ENCODE data around the gene SLC30A2.
"Not testable (repeated sequence)": the region's sequence is repeated elsewhere in the genome, so short reads cannot be mapped to it uniquely, and the experiment has no call there.

The SLC30A2 gene, protein sequence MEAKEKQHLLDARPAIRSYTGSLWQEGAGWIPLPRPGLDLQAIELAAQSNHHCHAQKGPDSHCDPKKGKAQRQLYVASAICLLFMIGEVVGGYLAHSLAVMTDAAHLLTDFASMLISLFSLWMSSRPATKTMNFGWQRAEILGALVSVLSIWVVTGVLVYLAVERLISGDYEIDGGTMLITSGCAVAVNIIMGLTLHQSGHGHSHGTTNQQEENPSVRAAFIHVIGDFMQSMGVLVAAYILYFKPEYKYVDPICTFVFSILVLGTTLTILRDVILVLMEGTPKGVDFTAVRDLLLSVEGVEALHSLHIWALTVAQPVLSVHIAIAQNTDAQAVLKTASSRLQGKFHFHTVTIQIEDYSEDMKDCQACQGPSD

DNA sequence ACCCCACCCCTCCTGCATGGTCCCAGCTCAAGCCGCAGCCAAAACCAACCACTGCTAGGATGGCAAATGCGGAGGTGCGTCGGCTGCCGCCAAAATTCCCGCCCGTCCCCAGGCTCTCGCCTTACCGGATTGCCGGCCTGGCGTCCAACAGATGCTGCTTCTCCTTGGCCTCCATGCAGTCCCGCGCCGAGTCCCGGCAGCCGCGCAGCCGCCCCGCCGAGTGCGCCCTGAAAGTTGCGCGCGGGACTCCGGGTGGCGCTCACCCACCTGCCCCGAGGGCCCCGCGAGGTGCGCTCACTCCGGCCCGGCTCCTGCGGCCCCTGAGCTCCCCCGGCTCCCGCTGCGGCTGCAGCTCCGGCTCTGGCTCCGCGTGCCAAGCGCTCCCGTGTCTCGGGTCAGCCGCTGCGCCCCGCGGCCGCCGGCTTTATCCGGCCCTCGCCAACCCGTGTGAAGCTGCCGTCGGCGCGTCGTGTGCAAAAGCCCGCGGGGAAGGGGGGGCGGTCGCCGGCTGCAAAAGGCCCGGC, at the start of gene SLC30A2:
TSS of gene SLC30A2 (minus strand) at position 397 of the 524 bp plus-strand sequence. CDS start at position 175, 222 bp downstream.
- no peak for DNase-seq (ENCODE audit: low read depth in 2 of 2)

DNA sequence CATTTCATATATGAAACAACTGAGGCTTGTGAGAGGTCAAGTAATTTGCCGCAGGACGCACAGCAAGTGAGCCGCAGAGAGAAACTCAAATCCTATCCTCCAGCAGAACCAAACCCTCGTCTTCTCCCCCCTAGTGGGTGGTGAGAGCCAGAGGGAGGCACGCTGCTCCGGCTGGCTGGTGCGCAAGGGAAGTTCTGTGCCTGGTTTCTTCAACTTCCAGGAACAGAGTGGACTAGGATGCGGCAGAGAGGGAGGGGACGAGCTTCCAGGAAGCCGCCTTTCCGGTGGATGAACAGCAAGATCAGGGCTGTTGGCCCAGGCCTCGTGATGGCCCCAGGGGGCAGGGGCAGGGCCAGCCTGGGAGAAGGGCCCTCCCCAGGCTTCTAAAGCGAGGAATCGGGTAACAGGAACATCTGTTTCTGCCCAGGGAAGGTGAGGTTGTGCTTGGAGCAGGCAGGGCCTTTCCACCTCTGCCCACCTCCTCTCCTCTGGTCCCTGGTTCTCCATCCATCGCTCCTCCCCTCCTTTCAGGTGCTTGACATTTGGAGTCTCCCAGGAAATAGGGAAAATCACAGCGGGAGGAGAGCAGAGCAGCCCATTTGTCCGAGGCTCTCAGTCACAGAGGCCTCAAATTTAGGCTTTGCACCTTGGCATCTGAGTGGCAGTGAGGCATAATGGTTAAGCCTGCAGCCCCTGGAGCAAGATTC, 48.9 kb upstream of the SLC30A2 start:
- DNase-seq (ENCODE audit: low read depth in 2 of 2) = no peak

DNA sequence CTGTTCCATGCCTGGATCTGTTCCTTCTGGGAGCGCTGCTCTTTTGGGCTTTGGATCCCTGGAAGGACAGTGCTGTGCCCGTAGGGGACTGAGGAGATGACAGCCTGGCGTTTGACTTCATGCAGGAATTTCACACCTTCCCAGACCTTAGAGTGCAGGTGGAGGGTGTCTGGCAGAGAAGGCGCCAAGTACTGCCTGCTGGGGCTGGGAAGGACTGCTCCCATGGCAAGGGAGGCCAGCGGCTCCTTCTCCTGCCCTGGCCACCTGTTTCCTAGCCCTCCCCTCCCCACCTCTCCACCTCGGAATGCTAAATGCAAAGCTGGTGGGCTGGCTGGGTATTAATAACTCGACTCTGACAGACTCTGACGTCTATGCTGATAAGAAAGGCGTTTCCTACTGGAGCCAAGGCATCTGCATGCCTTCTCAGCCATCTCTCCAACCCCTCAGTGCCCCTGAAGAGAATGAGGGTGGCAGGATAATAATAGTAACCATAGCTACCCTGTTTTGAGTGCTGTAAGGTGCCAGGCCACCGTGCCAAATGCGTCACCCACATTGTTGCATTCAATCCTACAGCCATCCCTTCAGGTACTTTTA, 48.3 kb upstream of the SLC30A2 start:
- DNase-seq (ENCODE audit: low read depth in 2 of 2) = no peak

DNA sequence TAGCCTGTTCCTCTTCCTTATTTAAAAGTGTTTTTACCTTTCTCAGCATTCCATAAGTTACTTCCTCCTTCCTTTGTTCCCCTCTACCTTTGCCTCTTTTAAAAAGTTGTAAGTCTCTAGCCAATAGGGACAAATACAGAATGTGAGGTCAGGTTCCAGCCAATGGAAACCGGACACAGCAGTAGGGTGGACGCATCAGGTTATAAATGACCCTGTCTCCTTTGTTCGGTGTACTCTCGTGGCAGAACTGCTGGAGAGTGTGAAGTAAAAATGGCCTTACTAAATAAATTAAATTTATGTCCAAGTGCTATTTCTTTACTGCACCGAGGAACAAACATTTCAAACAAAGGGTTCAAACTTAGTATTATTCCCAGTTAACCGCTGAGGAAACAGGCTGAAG, 47.7 kb upstream of the SLC30A2 start:
- DNase-seq (ENCODE audit: low read depth in 2 of 2) = not testable (repeated sequence)

DNA sequence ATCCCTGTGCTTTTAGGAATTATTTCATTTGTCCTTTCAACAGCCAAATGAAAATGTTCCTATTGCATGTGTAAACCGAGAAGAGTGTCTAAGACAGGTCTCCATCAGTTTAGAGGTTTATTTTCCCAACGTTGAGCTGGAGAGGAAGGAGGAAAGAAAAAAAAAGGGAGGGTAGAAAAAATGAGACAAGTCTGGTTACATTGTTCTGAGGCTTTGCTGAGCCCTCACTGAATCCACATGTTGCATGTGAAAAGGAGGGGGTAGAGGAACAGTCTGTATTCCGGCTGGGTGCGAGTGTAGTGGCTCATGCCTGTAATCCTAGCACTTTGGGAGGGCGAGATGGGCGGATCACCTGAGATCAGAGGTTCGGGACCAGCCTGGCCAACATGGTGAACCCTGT, 46.5 kb upstream of the SLC30A2 start:
- no peak for DNase-seq (ENCODE audit: low read depth in 2 of 2)

DNA sequence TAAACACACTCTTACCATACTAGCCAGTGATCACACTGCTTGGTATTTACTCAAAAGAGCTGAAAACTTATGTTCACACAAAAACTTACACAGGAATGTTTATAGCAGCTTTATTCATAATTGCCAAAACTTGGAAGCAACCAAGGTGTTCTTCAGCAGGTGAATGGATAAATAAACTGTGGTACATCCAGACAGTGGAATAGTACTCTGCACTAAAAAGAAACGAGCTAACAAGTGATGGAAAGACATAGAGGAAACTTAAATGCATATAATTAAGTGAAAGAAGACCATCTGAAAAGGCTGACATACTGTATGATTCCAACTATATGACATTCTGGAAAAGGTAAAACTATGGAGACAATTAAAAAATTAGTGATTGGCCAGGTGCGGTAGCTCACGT, 45.0 kb upstream of the SLC30A2 start:
- no peak for DNase-seq (ENCODE audit: low read depth in 2 of 2)

DNA sequence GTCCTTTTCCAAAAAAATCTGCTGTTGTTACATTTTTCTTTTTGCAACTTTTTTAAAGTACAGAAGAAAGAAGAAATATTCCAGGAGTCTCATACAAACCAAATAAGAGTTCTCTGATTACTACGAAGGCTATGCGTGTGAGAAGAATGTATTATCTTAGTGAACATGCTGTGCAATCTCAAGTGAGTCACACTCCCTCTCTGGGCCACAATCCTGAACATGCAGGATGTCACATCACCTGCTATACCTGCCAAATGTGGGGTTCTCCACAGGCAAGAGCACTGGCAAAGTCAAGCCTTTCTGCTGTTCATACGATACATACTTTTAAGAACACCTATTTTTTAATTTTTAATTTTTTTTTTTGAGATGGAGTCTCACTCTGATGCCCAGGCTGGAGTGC, 43.2 kb upstream of the SLC30A2 start:
- no peak for DNase-seq (ENCODE audit: low read depth in 2 of 2)

DNA sequence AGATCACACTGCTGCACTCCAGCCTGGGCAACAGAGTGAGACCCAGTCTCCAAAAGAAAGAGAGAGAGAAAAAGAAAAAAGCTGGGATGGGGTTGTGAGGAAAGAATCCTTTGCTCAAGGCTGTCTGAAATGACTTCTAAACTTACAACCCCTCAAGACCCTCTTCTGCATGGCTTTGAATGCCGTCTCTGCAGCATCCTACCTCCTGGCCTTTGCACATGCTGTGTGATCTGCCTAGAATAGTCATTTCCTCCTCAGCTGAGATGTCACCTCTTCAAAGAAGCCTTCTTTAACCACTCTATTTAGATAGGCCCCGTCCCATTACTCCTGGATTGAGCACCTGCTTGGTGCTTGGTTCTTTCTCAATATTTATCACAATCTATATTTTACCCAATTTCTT, 38.9 kb upstream of the SLC30A2 start:
- DNase-seq (ENCODE audit: low read depth in 2 of 2) = no peak

DNA sequence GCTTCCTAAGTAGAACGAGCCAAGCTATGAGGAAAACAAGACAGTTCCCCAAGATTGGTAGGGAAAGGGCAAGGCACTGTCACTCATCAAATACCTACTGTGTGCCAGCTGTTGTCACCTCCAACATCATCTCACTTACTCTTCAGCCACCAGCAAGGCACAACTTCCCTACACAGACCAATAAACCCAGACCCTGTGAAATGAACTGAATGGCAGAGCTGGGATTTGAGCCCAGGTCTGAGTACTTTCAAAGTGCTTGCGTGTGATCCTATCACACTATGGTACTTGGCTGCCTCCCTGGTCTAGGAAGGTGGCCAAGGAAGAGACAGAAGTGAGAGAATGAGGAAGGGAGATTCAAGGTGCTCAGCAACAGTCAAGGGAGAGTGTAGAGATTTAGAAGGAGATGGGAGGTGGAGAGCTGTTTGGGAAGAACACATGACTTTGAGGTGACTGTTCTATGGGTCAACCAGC, 38.2 kb upstream of the SLC30A2 start:
- DNase-seq (ENCODE audit: low read depth in 2 of 2) = no peak

DNA sequence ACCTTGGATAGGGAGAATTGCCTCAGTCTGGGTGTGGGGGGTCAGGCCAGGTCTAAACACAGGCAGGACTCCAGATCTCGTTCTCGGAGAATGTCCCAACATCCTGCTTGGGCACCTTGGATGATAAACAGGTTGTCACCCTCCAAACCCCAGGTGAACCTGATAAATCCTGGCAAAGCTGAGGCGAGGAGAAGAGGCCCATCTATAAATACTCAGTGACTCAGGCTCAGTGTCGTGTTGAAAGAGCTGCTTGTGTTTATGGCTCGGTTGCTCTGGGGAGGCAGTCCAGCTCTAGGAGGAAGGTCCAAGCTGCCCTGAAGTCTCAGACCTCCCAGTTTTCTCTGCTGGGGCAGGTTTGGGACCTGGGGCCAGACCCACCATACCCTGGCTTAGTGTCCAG, 37.3 kb upstream of the SLC30A2 start:
- no peak for DNase-seq (ENCODE audit: low read depth in 2 of 2)

DNA sequence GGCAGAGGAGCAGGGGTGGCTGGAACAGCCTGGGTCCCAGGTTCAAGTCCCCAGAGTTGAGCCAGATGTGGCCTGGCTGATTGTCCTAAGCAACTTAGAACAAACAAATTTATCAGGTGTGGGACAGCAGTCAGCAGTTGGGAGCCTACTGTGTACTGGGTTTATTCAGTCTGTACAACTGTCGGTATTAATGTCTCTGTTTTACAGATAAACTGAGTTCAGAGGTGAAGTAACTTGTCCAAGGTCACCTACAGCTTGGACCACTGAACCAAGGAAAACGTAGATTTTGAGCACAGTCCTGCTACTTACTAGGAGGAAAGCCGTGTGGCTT, 36.1 kb upstream of the SLC30A2 start:
- DNase-seq (ENCODE audit: low read depth in 2 of 2) = no peak

DNA sequence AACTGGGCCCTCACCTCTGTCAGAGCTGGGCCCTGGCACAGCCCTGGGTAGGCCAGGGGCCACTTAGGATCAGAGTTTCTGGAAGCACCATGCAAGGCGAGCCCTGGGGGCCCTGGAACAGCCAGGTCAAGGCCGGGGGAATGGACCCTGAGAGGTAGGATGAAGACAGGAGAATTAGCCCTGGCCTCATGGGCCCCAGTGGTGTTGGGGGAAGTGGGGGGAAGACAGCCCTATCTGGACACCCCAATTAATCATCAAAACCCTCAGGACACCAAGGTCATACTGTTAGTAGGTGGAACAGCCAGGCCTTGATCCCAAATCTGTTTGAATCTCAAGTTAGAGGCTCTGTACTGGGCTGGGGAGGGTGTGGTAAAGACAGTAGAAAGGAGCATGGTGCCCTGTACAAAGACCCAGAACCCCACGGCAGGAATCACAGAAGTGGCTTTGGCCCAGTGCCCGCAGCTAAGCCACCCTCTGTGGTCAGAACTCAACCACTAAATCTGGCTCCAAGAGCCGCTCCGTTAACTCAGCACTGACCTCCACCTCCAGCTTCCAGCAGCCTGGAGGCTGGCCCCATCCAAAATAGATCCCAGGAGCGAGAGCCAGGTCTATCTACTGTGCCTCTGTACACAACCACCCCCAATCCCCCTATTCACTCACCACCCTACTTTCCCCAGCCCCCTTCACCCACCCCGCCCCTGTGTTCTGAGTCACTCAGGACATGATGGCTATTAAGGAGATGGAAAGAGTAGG, 35.5 kb upstream of the SLC30A2 start:
- DNase-seq (ENCODE audit: low read depth in 2 of 2) = no peak

DNA sequence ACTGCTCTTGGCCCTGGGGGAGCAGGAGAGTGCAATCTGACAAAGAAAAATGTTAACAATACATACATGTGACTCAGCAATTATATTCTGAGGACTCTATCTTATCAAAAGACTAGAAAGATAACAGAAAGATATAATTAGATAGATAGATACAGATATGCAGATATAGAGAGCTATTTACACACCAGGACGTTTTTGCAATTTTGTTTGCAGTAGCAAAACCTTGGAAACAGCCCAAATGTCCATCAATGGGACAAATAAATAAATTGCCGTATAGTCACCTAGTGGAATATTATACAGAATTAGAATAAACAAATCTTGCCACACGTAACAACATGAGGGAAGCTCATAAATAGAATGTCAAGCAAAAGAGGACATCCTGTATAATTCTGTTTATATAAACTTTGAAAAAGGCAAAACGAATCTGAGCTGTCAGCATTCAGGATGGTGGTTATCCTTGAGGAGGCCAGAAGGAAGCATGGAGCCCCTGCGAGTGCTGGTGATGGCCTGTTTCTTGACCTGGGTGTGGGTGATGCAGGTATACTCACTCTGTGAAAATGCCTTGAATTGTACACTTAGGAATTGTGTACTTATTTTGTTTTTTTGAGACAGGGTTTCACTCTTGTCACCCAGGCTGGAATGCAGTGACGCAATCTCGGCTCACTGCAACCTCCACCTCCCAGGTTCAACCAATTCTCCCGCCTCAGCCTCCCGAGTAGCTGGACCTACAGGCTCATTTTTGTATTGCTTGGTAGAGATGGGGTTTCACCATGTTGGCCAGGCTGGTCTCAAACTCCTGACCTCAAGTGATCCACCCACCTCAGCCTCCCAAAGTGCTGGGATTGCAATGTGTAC, 34.3 kb upstream of the SLC30A2 start:
- no peak for DNase-seq (ENCODE audit: low read depth in 2 of 2)

DNA sequence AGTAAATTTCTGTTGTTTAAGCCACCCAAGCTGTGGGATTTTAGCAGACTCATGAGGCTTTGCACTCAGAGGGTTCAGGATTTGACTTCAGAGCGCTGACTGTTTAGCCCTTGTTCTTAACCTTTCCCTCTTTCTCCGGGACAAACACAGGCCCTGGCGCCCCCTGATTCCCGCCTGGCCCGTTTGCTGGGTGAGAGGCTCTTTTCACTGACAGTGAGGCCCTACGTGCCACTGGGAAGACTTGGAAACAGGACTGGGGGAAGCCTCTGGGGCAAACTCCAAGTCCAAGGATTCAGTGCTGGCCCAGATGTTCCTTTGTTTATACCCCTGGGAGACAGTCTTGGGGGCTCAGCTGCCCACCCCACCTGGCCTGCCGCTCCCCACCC, 33.3 kb upstream of the SLC30A2 start:
- no peak for DNase-seq (ENCODE audit: low read depth in 2 of 2)

DNA sequence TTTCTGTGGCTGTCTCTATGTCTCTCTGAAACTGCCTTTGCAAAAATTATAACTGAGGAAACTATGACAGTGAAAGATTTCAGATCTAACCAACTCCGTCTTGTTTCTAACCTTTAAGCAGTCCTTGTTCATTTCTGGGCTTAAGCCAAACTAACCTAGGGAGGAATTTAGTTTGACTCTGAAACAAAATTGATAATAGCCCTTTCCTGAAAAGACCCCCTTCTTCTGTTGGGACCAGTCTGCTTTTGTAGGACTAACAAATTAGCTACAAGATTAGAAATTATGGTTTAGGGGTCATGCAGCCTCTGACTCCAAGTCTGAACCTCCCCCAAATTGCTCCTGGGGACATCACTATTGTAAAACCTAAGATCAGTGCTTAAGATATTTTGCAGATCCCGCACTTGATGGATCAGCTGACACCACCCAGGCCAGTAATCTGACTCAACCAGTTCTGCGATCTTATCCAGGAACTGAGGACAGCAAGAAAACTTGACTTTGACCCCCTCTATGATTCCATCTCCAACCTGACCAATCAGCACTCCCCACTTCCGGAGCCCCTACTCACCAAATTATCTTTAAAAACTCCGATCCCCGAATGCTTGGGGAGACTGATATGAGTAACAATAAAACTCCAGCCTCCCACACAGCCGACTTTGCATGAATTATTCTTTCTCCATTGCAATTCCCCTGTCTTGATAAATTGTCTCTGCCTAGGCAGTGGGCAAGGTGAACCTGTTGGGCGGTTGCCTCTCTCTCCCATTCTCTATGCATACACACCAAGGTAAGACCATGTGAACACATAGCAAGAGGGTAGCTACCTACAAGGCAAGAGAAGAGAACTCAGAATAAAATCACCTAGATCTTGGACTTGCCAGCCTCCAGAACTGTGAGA, 32.6 kb upstream of the SLC30A2 start:
- DNase-seq (ENCODE audit: low read depth in 2 of 2) = no peak

DNA sequence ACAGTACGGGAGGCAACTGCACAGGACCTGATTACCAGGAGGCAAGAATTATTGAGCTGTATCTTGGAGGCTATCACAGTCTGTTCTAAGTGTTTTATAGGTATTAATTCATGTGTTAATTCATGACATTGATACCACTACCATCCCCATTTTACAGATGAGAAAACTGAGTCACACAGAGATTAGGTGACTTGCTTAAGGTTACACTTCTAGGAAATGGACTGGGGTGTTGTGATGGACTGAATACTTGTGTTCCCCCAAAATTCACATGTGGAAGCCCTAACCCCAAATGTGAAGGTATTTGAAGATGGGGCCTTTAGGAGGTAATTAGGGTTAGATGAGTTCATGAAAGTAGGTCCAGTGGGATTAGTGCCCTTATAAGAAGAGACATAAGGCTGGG, 31.6 kb upstream of the SLC30A2 start:
- DNase-seq (ENCODE audit: low read depth in 2 of 2) = no peak

DNA sequence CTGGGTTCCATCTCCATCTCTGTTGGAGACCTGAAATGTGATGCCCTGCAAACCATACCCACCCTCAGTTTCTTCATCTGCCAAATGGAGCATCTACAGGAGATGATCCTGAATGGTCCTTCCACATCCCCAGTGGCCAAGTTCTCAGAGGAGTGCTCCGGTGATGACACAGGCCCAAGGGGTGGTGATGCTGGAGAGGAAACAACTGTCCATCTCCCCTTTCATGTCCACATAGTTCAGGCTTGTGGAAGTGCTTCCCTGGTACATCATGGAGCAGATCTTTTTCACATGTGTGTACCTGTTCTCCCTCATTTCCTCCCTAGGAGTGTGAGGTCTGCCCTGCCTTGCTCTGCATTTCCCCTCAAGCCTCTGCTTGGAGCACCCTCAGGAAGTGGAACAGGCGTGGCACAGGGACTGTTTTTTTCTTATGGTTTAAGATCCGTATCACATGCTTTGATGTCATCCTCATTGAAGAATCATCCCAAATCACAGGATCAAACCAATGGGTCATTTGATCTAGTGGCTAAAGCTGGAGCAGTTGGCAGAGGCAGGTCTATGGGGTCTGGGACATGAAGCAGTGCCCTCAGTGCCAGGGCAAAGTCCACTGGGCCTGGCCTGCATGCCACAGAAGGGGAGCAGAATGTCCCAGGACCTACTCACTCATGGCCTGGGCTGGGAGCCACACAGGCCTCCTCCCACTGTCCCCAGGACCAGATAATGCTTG, 29.7 kb upstream of the SLC30A2 start:
- no peak for DNase-seq (ENCODE audit: low read depth in 2 of 2)

DNA sequence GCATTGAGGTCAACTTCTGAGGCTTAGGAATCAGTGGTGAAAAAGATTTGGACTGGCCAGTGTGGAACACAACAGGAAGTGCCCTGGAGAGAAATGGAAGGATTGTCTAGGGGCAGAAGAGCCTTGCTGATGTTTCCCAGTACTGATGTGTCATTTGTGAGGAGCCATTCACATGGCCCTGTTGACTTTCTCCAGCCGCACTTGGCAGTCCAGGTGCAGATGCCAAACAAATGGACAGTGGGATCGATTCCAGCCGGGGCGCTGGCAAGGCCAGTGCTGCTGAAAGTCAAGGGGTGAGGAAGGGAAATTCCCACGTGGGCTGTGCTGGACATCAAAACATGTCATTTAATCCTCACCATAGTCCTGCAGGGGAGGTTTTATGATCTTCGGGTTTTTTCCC, 26.4 kb upstream of the SLC30A2 start:
- no peak for DNase-seq (ENCODE audit: low read depth in 2 of 2)

DNA sequence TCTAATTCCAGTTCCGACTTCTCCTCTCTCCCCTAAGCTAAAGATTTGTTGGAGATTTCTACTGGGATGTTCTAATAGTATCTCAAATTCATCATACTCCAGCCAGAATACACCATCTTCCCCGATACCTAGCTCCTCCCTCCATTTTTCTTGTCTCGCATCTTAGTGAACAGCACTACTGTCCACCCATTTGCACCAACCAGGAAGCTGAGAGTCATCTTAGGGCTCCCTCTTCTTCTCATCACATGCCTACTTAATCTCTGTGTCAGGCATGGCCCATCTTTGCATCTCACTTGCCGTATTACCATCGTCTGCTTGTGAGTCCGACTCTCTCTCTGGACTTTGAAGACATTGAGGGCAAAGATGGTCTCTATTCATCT, 25.0 kb upstream of the SLC30A2 start:
- DNase-seq (ENCODE audit: low read depth in 2 of 2) = no peak

All from stimulated activated CD4-positive, alpha-beta T cell treated with anti-CD3 and anti-CD28 coated beads, Interleukin-15, amount 100 ng/mL, for 48 hours (primary cell).